ENCODE data around the gene MRPL9.
"Not testable (repeated sequence)": the region's sequence is repeated elsewhere in the genome, so short reads cannot be mapped to it uniquely, and the experiment has no call there.

Gene MRPL9

DNA sequence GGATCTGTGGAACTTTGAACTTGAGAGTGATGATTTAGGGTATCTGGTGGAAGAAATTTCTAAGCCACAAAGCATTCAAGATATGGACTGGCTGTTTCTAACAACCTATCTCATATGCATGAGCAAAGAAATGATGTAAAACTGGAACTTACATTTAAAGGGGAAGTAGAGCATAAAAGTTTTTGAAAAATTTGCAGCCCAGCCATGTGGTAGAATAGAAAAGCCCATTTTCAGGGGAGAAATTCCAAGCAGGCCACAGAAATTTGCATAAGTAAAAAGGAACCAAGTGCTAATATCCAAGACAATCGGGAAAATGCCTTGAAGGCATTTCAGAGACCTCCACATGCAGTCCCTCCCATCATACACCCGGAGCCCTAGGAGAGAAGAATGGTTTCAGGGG is 26.3 kb downstream of the MRPL9 start:
- in situ Hi-C loops (cut with HindIII; ENCODE audit: low sequenced_read_pairs), result no loop called here

DNA sequence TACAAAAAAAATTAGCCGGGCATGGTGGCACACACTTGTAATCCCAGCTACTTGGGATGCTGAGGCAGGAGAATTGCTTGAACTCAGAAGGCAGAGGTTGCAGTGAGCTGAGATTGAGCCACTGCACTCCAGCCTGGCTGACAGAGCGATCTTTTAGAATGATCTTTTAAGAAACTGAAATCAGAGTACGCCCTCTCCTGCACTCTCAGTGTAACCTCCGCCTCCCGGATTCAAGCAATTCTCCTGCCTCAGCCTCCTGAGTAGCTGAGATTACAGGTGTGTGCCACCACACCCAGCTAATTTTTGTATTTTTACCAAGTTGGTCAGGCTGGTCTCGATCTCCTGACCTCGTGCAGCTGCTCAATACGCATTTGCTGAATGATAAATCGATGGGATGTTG is 29.3 kb downstream of the MRPL9 start:
- in situ Hi-C loops (cut with HindIII; ENCODE audit: low sequenced_read_pairs), result not testable (repeated sequence)

DNA sequence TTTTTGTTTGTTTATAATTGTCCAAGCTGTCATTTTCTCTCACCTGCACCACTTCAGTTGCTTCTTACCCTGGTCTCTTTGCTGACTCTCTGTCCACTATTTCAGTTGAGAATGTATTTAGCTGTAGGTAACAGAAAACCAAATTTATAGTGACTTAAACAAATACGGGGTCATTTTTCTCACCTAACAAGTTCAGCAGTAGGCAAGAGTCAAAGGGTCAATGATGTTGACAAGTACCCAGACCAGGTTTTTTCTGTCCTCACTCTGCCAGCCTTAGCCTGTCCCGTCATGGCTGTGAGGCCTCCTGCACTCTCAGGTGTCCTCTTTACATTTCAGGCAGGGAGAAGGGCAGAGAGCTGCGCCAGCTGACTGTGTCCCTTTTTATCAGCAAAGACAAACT is 30.2 kb downstream of the MRPL9 start:
- in situ Hi-C loops (cut with HindIII; ENCODE audit: low sequenced_read_pairs), result no loop called here

DNA sequence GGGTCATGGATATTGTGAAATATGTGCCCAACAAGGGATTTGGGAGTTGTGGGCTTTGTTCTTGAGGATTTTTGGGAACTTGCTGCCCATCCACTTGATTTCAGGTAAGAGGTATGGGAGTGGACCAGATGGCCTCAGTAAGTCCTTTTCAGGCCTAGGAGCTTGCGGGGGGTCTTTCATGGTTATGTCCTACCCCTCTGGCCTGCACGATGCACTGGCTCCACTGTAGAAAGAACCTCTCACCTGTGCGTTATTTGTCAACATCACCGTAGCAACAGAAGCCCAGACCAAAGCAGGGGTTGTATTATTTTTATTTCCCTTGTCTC is 33.4 kb downstream of the MRPL9 start:
- in situ Hi-C loops (cut with HindIII; ENCODE audit: low sequenced_read_pairs), result loop anchor here (10.0 kb wide), 1 partner anchor 305 kb away; no protein-coding TSS in a partner anchor

DNA sequence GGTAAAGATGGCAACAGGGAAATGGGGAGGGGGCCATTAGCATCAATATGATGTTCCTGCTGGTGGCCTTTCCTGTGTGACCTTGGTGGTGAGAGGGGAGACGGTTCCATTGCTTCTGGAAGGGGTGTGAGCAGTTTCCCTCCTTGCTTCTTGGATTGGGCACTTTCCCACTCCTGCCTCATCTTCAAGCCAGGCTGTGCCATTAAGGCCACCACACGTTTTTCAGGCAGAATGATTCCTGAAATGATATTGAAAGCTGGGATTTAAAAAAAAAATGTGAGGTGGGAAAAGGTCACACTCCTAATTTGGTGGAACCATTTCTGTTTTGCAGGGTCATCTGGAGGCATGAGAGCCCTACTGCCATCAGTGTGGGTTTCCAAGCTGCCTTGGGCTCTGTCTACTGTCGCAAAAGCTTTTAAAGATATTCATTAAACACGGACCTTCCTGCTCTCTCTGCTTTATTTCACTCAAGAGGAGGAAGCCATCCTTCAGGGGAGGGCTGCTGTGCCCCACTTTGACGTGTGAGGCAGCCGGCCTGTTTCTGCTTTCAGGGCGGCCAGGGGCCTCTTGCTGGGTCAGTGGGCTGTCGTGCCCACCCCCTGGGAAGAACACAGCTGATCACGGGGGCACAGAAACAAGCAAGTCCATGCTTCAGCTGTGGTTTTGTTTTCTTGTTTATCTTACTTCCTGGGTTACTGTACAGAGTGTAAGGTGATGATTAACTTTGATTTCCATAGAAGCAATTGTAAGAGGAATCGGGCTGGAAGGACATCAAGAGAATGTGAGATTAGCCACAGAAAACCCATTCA is 33.9 kb downstream of the MRPL9 start:
- in situ Hi-C loops (cut with HindIII; ENCODE audit: low sequenced_read_pairs), result loop anchor here (10.0 kb wide), 1 partner anchor 305 kb away; no protein-coding TSS in a partner anchor

DNA sequence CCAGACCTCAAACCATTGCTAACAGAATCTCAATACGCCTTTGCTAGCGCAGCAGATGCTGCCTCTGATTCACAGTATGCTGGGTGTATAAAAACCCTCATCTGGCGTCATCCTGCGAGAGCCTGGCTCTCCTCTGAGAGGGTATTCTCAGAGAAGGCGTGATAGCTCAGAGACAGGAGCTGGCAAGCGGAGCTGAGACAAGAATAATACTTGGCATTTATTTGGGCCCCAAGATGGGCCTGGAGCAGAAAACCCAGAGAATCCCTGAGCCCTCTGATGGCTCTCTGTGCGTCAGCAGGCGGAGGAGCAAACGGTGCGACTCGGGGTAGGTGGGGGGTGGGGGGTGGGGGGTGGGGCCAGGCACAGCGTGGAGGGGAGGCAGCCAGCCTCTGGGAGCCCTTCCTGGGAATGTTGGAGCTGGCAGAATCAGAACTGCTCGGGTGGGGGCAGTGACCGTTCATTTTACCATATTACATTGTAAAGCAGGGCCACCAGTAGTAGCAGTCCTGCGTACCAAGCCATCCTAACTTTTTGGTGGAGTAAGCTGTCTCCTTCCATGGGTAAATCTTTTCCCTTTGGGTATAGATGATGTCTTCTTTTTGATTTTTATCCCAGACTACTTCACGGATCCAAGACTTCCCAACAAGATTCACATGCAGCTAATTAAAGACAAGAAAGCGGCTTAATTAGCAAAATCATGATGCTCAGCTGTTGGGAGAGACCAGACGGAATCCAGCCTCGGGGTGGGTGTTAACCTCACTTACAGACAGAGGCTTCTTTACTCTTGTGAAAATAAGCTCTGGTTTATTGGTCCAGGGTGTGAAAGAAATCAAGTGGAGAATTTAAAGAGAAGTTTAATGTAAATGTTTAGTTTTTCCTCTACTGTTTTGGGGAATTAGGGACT is 34.9 kb downstream of the MRPL9 start:
- in situ Hi-C loops (cut with HindIII; ENCODE audit: low sequenced_read_pairs), result loop anchor here (10.0 kb wide), 1 partner anchor 304 kb away; no protein-coding TSS in a partner anchor

DNA sequence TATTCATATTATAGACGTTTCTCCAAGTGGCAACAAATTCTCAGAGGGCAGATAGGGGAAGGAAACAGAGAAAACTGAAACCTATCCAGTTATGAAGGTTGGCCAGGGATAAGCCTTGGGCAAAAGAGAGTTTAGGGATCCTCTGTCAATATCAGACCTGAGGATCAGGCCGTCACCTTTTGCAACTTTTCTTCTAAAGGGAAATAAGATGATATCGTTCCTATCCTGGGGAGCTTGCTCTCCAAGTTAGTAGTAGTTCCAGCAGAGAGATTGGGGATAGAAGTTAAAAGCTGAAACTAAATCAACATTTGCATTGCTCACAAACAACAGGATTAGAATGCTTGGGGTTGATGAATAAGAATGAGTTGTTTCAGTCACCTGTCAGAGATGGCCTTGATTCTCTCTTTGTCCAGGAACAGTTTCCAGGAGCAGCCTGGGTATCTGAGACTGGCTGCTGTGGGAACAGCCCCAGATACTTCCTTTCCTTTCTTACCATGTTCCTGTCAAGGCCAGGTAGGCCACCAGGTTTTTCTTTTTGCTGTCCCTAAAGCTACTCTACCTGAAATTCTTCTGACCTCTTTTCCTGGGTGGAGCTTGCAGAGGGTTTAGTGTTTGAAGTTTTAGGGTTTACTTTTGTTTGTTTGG is 39.4 kb downstream of the MRPL9 start:
- in situ Hi-C loops (cut with HindIII; ENCODE audit: low sequenced_read_pairs), result loop anchor here (10.0 kb wide), 1 partner anchor 299 kb away; no protein-coding TSS in a partner anchor

DNA sequence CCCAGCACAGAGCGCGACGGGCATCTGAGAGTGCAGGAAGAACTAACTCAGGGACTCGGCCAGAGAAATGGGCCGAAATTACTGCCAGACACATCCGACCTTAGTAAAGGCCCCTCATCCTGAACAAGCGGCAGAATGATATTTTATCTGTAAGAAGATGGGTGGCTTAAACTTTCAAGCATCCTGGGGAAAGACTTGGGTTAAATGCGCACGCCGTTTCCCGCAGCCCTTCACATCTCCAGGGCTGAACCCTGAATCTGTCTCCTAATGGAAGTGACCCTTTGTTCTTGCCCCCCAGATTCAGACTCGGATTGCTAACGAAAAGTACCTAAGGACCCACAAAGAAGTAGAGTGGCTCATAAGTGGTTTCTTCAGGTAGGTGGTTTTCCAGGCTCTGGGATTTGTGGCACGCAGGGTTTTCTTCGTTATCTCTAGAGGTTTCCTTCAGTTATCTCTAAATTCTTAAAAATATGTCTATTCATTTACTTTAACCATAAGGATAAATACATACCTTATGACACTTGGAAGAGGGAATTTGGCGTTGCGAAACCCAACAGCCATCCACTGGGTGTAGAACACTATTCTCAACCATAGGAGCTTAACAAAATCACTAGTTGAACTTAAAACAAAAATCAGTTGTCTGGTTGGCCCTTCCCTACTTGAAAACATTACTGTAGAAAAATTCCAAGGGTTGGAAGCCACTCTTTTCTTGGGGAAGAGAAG is 41.3 kb downstream of the MRPL9 start:
- in situ Hi-C loops (cut with HindIII; ENCODE audit: low sequenced_read_pairs), result loop anchor here (10.0 kb wide), 1 partner anchor 297 kb away; no protein-coding TSS in a partner anchor

DNA sequence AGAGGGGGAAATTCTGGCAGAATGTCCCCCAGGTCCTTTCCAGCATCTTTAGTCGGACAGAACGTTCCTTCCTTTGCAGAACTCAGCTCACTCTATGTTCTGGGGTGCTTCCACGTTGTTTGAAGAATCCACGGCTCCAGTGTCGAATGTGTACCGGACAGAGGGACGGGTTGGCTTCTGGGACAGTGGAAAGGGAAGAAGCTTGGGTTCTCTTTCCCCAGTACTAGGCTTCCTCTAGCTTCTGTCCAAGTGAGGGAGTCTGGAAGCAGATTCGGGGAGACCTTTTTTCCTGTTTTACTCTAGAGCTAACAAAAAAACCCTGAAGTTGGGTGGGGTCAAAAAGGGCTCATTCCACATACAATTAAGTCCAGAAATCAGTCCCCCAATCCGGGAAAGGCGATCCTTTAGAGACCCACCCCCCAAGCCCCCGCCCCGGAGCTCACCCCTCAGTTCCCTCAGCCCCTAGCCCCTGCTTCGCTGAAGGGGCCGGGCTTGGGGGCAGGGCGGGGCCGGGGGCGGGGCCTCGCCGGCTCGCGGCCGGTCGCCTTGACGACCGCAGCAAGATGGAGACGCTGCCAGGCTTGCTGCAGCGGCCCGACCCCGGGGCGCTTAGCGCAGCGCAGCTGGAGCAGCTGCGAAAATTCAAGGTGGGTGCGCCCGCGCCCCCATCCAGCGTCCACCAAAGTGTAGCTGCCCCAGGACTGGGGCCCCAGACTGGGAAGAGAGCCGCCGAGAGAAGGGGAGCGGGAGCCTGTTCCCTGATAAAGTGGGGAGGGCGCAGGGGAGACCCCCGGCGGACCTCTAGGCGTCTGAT is 42.1 kb downstream of the MRPL9 start, which contains the start of gene RIIAD1:
Gene RIIAD1, plus strand, starts transcription at position 549 of the 814 bp plus-strand sequence. Its CDS starts 15 bp downstream, at position 564.
- in situ Hi-C loops (cut with HindIII; ENCODE audit: low sequenced_read_pairs), result loop anchor here (10.0 kb wide), 1 partner anchor 296 kb away; no protein-coding TSS in a partner anchor

DNA sequence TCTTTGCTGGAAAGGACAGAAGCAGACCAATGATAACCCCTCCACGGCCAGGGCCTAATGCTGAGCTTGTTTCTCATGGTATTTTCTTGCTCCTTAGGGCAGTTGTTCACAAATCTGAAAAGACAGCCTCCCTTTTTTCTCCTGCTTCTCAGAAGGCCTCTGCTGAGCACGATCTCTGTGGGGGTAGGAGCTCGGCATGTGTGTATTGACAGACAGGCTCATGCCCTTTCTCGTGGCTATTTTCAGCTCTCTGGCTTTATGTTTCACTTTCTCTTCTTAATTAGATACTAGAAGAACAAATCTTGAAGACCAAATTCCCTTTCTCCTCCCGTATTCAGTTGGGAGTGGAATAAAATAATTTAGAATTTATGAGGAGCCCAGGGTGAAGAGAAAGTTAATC is 42.7 kb downstream of the MRPL9 start:
- in situ Hi-C loops (cut with HindIII; ENCODE audit: low sequenced_read_pairs), result loop anchor here (10.0 kb wide), 1 partner anchor 296 kb away; no protein-coding TSS in a partner anchor

DNA sequence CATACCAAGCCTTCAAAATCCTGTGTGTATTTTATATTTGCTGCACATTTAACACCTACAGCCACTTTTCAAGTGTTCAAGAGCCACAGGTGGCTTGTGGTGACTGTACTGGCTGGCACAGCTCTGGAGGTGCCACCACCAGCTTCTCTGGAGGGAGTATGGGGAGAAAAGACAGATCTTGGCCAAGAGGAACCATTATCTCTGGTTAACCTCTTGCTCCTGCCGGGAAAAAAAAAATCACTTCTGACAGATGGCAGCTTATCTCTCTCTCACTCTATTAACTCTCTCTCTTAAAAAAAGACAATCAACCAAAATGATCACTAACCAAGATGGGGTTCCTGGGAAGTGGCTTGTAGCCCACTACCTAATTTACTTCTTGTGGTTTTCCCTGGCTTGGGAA is 43.2 kb downstream of the MRPL9 start:
- in situ Hi-C loops (cut with HindIII; ENCODE audit: low sequenced_read_pairs), result loop anchor here (10.0 kb wide), 1 partner anchor 295 kb away; no protein-coding TSS in a partner anchor

DNA sequence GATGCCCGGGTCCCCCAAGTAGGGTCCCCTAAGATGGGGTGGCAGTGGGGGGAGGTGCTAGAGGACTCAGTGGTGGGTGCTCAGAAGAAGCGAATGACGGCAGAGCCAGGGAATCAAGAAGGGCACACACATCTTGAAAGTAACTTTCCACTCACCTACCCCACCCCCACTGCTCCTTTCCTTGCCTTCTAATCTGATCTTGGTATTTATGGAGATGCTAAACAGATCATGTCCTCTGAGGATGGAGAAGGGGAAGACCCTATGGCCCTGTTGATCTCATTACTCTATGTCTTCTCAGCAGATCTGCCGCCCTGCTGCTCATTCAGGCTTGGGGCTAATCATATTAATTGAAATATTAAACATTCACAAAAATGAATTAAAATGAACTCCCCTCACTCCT is 44.6 kb downstream of the MRPL9 start:
- in situ Hi-C loops (cut with HindIII; ENCODE audit: low sequenced_read_pairs), result no loop called here

DNA sequence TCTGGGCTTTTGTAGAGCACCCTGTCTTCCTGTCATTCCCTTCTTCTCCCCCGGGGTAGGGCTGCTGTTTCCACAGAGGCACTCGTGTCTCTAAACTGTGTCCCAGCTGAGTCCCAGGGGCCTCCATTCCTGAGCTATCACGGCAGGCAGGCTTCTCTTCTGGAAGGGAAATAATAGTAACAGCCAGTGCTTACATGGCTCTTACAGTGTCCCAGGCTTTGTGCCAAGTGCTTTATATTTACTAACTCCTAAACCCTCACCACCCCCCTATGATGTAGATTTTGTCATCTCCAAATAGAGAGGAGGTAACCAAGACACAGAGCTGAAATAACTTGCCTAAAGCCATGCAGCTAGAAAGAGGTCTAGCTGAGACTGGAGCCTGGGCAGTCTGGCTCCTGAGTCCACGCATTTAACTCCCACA is 45.3 kb downstream of the MRPL9 start:
- in situ Hi-C loops (cut with HindIII; ENCODE audit: low sequenced_read_pairs), result no loop called here

DNA sequence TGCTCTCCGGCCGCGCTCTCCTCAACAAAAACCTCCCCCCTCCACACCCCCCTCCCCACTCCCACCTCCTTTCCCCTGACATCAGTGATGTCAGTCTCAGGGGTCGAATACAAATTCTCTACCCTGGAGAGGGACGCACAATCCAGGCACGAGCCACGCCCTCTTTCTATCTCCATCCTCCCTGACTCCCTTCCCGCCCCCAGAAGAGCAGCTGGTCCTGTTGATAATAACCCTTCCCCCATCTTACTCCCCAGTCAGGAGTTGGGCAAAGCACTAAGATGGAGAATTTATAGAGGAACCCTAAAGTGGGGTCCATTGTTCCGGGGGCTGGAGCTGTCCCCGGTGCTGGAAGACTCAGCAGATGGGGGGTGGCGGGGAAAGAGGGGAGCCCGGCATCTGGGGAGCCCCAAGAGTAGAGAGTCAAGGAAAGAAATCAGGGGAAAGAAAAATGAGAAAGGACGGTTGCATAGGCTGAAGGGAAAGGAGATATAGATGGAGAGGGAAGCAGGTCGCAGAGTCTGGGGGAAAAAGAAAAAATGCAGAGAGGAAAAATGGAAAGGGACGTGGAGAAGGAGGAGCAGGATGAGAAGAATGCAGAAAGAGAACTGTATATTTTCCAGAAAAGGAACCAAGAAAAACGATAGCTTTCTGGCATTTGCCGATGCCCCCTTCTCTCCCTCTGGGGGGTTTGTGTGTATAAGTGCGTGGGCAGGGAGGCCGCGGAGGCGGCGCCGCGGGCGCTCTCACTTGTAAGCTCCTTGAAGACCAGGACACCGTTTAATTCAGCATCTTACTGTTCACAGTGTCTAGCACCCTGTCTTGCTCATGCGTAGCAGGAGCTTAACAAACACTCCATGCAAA is 46.3 kb downstream of the MRPL9 start, which contains the start of gene CELF3:
Gene CELF3, minus strand, starts transcription at position 33 of the 861 bp plus-strand sequence. CDS start 783 bp downstream, outside the sequence.
- in situ Hi-C loops (cut with HindIII; ENCODE audit: low sequenced_read_pairs), result no loop called here

DNA sequence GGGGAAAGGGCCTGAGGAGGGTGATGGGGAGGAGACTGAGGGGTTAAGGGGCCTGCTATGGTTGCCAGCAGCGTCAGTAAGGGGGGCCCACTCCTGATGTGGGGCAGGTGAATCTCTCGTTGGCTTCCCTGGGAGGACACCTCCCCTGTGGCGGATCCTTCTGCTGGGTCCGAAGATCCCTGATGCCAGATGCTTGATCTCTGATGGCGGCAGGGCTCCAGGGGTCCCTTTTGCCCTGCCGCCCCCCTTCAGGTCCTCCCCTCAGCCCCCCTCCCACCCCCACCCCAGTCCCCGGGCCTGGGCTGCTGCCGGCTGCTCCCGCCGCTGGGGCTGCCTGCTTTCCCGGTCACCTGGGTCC is 46.9 kb downstream of the MRPL9 start:
- in situ Hi-C loops (cut with HindIII; ENCODE audit: low sequenced_read_pairs), result no loop called here

DNA sequence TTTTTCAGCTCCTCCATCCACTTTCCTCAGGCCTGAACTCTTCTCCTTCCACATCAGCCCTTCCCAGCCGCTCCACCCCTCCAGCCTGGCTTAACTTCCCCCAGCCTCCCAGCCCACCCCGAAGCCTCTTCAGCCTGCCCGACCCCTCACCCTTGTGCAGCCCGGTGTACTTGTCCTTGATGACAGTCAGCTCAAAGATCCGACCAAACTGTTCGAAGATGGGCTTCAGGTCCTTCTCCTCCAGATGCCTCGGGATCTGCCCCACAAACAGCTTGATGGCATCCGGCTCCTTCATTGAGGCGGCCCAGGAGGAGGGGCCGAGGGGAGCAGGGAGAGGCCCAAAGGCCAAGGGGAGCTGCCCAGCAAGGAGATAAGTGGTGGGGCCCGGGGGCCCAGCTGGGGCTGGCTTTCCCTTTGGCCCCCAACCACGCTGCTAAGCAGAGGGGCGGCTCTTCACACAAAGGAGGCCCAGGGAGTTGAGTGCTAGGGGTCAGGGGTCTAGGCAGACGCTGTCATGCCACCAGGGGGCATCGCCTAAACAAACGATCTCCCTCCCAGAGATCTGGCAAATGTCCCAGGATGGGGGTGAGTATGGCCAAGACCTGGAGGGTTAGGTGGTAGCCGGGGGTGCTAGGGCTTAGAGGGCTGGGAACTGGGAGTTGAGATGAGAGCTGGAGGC is 47.4 kb downstream of the MRPL9 start:
- in situ Hi-C loops (cut with HindIII; ENCODE audit: low sequenced_read_pairs), result no loop called here

DNA sequence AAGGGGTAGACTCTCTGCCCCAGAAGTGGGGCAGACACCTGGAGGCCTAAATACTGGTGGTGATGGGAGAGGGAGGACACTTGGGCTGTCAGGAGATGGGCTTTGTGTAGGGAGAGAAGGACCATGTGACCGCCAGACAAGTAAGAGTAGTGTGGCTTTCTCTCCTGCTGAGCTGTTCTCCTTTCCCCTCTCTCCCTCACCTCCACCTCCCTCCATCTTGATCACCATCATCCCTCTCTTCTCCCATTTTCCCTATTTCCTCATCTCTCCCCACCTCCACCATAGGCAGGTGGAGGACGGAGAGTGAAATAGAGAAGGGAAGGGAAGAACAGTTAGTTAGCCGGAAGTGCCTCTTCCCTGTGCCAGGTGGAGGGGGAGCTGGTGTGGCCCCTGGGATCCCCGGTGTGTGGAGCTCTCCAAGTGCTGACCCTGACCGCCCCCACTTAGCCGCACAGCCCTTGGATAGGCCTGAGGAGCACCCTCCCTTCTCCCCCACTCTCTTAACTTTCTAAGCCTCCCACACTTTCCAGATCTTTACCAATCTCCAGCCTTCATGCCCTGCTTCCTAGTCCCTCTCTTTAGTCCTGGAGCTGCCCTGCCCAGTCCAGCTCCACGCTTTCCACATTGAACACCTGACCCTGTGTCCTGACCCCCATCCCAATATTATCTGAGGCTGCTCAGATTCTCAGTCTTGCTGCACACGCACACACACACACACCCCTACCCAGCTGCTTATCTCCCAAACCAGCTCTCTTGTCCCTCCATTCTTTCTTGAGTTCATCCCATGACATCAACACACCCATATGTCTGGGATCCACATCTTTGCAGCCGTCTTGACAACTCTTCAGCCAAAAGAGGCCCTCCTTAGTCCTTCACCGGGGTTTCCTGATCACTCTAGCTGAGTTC is 48.2 kb downstream of the MRPL9 start:
- in situ Hi-C loops (cut with HindIII; ENCODE audit: low sequenced_read_pairs), result no loop called here

Data from DLD1 (cell line).